SW480 (cell line): ENCODE data around the gene DSE.

Source experiments
- DNase-seq: peaks from one replicate; pipeline ENCODE4 v3.0.0-alpha.2; 2016; ENCODE audit warnings: low spot score

DSE gene

GRCh38 chr6:116362276-116362675 is 8.5 kb upstream of the DSE start:
- no peak for DNase-seq

DNA sequence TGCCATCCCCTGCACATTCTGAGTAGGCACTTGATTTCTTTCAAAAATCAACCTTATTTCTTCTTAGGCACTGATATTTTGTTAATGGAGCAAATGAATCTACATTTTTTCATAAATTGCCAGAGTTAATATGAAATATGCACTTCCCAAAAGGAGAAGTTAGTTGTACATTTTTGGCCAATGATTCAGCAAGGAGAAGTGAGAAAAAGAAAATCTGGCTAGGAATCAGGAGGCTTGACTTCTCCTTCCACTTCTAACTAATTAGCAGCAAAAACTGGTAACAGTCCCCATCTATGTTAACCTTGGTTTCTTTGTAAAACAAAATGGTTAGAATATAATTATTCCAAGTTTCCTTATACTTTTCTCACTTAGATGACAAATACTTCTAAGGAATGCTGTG is 7.0 kb upstream of the DSE start:
- DNase-seq, result no peak

GRCh38 chr6:116364321-116364720 is 6.4 kb upstream of the DSE start:
- no peak for DNase-seq

GRCh38 chr6:116365743-116366142 is 5.0 kb upstream of the DSE start:
- no peak for DNase-seq

GRCh38 chr6:116366740-116367275 is 3.9 kb upstream of the DSE start:
- DNase-seq, result no peak

GRCh38 chr6:116369540-116369939 is 1.2 kb upstream of the DSE start:
- no peak for DNase-seq

GRCh38 chr6:116369964-116370759 is 585 bp upstream of the DSE start:
- DNase-seq, result no peak

DNA sequence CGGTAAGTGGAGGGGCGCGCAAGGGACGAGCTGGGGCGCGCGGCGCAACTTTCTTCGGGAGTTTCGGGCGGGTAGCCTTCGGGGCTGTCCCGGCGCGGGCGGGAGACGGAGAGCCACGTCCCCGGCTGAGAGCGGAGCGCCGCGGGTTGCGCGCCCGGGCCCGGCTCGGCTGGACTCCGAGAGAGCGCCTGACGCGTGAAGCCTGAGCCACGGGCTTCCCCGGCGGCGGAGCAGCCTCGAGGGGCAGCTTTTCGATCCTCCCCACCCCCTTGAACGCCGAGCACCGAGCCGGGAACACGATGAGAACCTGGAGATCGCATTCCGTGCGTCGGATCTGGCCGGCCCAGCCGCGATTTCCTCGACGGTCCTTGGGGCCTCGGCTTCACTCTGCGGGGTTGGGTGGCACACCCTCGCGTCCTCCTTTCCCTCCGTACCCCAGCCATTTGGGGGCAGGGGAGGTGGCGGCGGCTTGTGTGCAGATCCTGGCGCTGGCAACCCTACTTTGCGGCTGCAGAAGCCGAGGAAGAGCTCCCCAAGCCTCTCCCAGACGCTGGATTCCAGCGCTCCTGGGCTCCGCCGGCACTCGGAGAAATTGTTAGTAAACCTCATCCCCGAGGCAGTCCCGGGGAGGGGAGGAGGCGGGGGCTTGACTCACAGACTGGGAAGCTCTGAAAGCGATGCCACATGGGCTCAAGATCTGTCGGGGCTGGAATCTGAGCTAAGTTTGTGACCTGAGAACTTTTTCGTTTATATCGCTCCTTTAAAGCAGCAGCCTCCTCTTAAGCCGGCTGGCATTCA is 572 bp downstream of the DSE start:
- DNase-seq, result peak; percentile 49

- no peak for DNase-seq
Measured at GRCh38 chr6:116371918-116372209, 1.1 kb downstream of the DSE start.

GRCh38 chr6:116373300-116373699 is 2.6 kb downstream of the DSE start:
- no peak for DNase-seq

DNA sequence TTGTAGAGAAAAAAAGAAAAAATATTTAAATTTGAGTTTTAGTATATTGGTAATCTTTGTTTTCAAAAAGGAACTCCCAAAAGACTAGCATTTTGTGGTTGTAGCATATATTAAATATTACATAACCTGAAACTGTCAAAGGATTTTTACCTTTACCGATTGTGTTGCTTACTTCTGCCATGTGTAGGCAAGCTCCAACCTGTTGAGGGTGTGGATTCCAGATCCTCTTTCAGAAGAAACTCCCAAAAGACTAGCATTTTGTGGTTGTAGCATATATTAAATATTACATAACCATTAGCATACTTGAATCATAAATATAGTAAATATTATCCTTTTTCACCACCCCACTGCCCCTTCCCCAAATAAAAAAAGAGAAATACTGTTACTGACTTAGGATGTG is 3.2 kb downstream of the DSE start:
- DNase-seq, result no peak

GRCh38 chr6:116374586-116374985 is 3.8 kb downstream of the DSE start:
- no peak for DNase-seq

- no peak for DNase-seq
Measured at GRCh38 chr6:116375262-116375661, 4.5 kb downstream of the DSE start.

DNA sequence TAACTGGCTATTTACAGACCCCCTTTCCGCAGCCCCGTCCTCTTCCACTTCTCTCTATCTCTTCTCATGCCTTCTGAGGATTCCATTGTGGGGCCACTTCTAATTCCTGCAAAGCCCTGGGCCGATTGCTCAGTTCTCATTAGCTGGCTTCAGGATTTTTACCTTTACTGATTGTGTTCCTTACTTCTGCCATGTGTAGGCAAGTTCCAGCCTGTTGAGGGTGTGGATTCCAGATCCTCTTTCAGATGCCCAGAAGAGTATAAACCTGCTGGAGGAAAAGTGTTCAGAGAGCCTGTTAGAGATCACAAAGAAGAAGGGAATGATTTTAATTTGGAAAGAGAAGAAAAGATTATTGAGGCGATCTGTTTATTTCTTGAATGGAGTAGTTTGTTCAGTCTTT is 5.4 kb downstream of the DSE start:
- no peak for DNase-seq

DNA sequence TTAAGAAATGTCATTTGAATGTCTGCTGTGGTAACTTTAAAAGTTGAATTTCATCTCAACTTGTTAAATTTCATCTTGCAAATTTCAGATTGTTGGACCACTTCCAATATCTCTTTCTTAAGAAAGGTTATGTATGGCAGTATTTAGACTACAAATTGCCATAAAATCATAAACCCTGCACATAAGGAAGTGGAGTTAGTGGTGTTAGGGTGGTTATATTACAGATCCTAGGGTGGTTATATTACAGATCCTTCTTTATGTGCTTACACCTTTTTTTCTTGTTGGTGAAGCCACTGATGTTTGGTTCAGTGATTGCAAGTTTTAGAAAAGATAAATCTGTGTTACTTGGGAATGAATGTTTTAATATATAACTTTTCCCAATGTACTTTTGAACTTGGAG is 9.0 kb downstream of the DSE start:
- DNase-seq, result no peak

- DNase-seq, result no peak
Measured at GRCh38 chr6:116380346-116380745, 9.6 kb downstream of the DSE start.

DNA sequence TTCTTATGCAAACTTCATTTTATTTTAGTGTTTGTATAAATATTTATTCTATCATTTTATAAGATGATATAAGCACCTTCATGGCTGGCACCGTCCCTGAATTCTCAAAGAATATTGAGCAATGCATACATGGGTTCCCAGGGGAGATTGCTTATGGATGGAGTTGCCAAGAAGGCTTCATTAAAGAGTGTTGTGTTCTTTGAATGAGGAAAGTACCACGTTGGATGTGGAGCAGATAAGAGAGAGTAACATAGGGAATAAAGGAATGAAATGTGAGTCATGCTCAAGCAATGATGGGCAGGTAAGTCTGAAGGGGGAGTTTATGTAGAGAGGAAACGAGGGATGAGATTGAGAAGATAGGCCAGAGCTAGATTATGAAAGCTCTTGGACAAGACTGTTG is 10.3 kb downstream of the DSE start:
- no peak for DNase-seq

DNA sequence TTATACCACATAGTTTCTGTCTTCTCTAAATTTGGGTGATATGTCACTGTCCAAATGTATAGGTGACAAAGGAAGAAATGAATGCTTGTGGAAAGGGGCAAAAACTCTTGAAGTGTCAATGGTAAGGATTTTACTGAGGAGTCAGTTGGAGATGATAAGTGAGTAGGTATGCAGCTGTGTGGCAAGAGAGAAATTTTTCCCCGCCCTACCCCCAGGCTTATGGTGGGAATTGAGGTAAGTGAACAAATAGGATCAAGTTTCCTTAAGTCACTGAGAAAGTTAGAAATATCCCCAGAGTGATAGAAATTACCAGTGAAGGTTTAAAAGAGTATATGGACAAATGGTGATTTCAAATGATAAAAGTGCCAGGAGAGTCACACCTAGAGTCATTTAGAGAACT is 11.8 kb downstream of the DSE start:
- DNase-seq, result no peak

GRCh38 chr6:116384727-116385458 is 14.1 kb downstream of the DSE start:
- DNase-seq, result no peak

GRCh38 chr6:116385459-116385802 is 14.7 kb downstream of the DSE start:
- no peak for DNase-seq

- no peak for DNase-seq
Measured at GRCh38 chr6:116385921-116386320, 15.2 kb downstream of the DSE start.

GRCh38 chr6:116386581-116387299 is 16.0 kb downstream of the DSE start:
- DNase-seq, result no peak
